Left lung (tissue), 10 donors: ENCODE measurements around the gene ARID3B. TPM values are rescaled to one million over a fixed set of nuclear protein-coding genes. Genes with fewer than 3 reads are reported as not detected.

Experiments
- ATAC-seq: fragments of 200-7000 bp; cut with Tn5 transposase; one replicate; pipeline ENCODE4 v1.9.1; 2020; ENCODE audit warnings: moderate library complexity
- DNase-seq, 4 donors: peaks; one replicate each; pipeline ENCODE4 v3.0.0-alpha.2; 2013 to 2020
- H3K27ac ChIP-seq, 2 donors: fragments of 200-600 bp; sonication (generic) in 1 of 2; one replicate each; pipeline versions ENCODE4 v1.5.0 to v1.8.0; 2020 to 2021
- H3K27me3 ChIP-seq, 2 donors: fragments of 200-600 bp; sonication (generic) in 1 of 2; one replicate each; pipeline versions ENCODE4 v1.5.0 to v1.8.0; 2020 to 2021
- H3K36me3 ChIP-seq, 2 donors: fragments of 200-600 bp; sonication (generic) in 1 of 2; one replicate each; pipeline versions ENCODE4 v1.5.0 to v1.8.0; 2020 to 2021
- H3K4me1 ChIP-seq, 2 donors: fragments of 200-600 bp; one replicate each; pipeline ENCODE4 v1.8.0; 2021
- H3K4me3 ChIP-seq, 2 donors: fragments of 200-600 bp; sonication (generic) in 1 of 2; one replicate each; pipeline versions ENCODE4 v1.5.0 to v1.8.0; 2020 to 2021; ENCODE audit warnings: mild to moderate bottlenecking in 1 of 2
- H3K9me3 ChIP-seq, 2 donors: fragments of 200-600 bp; sonication (generic) in 1 of 2; one replicate each; pipeline versions ENCODE4 v1.5.0 to v1.8.0; 2020 to 2021
- CTCF ChIP-seq, 2 donors: fragments of 200-600 bp; sonication (generic) in 1 of 2; IDR thresholded peaks; one replicate each; pipeline versions ENCODE4 v1.5.0 to v1.8.0; 2021; ENCODE audit warnings: antibody characterized with exemption in 2 of 2
- intact Hi-C, 2 donors: fragments of 100-400 bp; cut with DNase I; formaldehyde crosslinking; loops; one replicate each; pipeline versions ENCODE4 v1.11.2 to v1.14.2; 2022
- polyA plus RNA-seq, 6 donors: library from polyadenylated mRNA; unstranded; fragments of 120-200 nt; gene quantifications; one replicate each; pipeline ENCODE4 v1.2.1, GENCODE V29; 2013; ENCODE audit not compliant: insufficient read length in 6 of 6
- total RNA-seq, 2 donors: library from RNA; stranded (reverse); fragmentation: NEBNext Ultra II Directional; extraction: Animal tissue kit (Norgen Biotek cat#: 25700); gene quantifications; one replicate each; pipeline ENCODE4 v1.2.1, GENCODE V29; 2021
- donor health status: DM: no; HTN: yes; CAD: no.
- donor health status: DM: no; HTN: no; CAD: no.

Gene ARID3B
- total and polyA plus RNA-seq, 8 donors: 5.8 to 12.1 (median 11.1) TPM

- Histone ChIP-seq H3K4me1 (peaks cover 13 to 30% of the 10 kb centered on the region in 2 donors), H3K27ac (no peak overlapping the region), H3K36me3 (peaks cover 0 to 42% of the 10 kb centered on the region in 2 donors), H3K27me3 (no peaks in the 10 kb centered on the region), H3K4me3 (no peak overlapping the region), H3K9me3 (no peaks in the 10 kb centered on the region)
- intact Hi-C loops: loop anchor here in 1 of 2 donors (10.0 kb wide), 1 partner anchor 65 kb away; the partner anchor contains the start of gene CLK3
- TF ChIP-seq CTCF (IDR thresholded peaks at IDR 0.05): no peak
- ATAC-seq (no peak), DNase-seq (no peak)
Observed at GRCh38 chr15:74549816-74550215, 8.8 kb downstream of the ARID3B start.

- Histone ChIP-seq H3K27me3 (no peaks in the 10 kb centered on the region), H3K36me3 (peaks cover 0 to 40% of the 10 kb centered on the region in 2 donors), H3K27ac (no peak overlapping the region), H3K4me3 (no peak overlapping the region), H3K4me1 (peaks cover 1 to 13% of the 10 kb centered on the region in 2 donors), H3K9me3 (no peaks in the 10 kb centered on the region)
- no peak for TF ChIP-seq CTCF (IDR thresholded peaks at IDR 0.05)
- intact Hi-C loops: no loop called here
- no peak for ATAC-seq
- DNase-seq: no peak
Observed at GRCh38 chr15:74551714-74552113, 10.7 kb downstream of the ARID3B start.

- Histone ChIP-seq H3K27me3 (no peaks in the 10 kb centered on the region), H3K9me3 (no peaks in the 10 kb centered on the region), H3K4me3 (no peak overlapping the region), H3K27ac (no peak overlapping the region), H3K4me1 (peaks cover 0 to 8% of the 10 kb centered on the region in 2 donors), H3K36me3 (peaks cover 0 to 39% of the 10 kb centered on the region in 2 donors)
- ATAC-seq: no peak
- no peak for DNase-seq
- no peak for TF ChIP-seq CTCF (IDR thresholded peaks at IDR 0.05)
- intact Hi-C loops: no loop called here
Observed at GRCh38 chr15:74552773-74553441, 11.9 kb downstream of the ARID3B start.

- no peak for ATAC-seq
- H3K27ac ChIP-seq: no peak overlapping the region
Observed at GRCh38 chr15:74555192-74555591, 14.2 kb downstream of the ARID3B start.

GRCh38 chr15:74558706-74559105 lies 17.7 kb downstream of the ARID3B start:
- Histone ChIP-seq H3K36me3 (no peaks in the 10 kb centered on the region), H3K9me3 (no peaks in the 10 kb centered on the region), H3K27ac (no peak overlapping the region), H3K4me1 (no peaks in the 10 kb centered on the region), H3K27me3 (no peaks in the 10 kb centered on the region), H3K4me3 (no peak overlapping the region)
- no peak for DNase-seq
- intact Hi-C loops: no loop called here
- ATAC-seq: no peak
- no peak for TF ChIP-seq CTCF (IDR thresholded peaks at IDR 0.05)

More at GRCh38 chr15:74555192-74555591, 14.2 kb downstream of the ARID3B start:
- no peak for TF ChIP-seq CTCF (IDR thresholded peaks at IDR 0.05)
- Histone ChIP-seq H3K9me3 (no peaks in the 10 kb centered on the region), H3K4me1 (no peaks in the 10 kb centered on the region), H3K4me3 (no peak overlapping the region), H3K27me3 (no peaks in the 10 kb centered on the region), H3K36me3 (peaks cover 0 to 27% of the 10 kb centered on the region in 2 donors)
- intact Hi-C loops: no loop called here
- no peak for DNase-seq
